ENCODE results near the gene SFMBT1. TPM values are rescaled to one million over a fixed set of nuclear protein-coding genes. Genes with fewer than 3 reads are reported as not detected.

The SFMBT1 gene
- total and polyA plus RNA-seq, 11 donors: 3.4 to 18.8 (median 14.3) TPM

DNA sequence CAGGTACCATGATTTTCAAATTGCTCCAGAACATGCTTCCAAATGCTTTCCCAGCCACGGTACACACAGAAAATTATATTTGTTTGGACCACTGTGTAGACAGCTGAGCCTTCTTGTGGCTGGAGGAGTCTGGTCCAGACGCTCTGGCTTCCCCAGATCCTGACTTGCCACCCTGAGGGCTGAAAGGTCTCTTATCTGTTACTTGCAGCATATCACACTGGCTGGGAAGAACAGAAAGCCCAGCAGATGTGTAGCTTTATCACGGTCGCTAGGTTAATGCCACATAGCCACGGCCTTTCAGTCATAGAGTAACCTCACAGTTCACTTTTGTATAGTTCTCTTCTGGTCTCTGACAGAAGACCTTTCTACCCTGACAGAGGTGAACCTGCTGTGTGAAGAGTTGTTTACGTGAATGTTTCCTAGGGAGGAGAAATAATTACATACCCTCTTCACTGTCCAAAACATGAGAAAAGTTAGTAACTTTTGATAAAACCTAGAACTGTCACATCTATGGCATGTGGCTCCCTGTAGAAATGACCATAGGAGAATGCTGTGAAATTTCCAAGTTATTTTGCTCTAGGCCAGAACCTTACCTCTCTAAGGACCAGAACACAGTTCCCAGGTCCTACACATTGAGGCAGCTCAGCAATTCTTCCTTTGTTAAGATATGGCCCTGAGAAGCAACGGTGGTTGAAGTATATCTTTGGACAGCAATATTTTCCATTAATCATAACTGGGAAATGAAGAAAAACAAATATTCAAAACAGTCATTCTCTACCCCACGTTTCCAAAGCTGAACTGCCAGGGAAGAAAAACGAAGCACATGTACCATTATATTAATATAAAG lies 132.8 kb downstream of the SFMBT1 start:
- 65 to 73% (median 70%) methylated on average over 9 of the region's 9 CpGs for WGBS, 4 donors
- H3K4me1 ChIP-seq: peaks cover 0 to 9% (median 0%) of the 10 kb centered on the region in 12 donors
- H3K9me3 ChIP-seq: no peaks in the 10 kb centered on the region
- H3K36me3 ChIP-seq: peaks cover 0 to 89% (median 45%) of the 10 kb centered on the region in 9 donors
- ATAC-seq: no peak
- TF ChIP-seq, protein P1, sequence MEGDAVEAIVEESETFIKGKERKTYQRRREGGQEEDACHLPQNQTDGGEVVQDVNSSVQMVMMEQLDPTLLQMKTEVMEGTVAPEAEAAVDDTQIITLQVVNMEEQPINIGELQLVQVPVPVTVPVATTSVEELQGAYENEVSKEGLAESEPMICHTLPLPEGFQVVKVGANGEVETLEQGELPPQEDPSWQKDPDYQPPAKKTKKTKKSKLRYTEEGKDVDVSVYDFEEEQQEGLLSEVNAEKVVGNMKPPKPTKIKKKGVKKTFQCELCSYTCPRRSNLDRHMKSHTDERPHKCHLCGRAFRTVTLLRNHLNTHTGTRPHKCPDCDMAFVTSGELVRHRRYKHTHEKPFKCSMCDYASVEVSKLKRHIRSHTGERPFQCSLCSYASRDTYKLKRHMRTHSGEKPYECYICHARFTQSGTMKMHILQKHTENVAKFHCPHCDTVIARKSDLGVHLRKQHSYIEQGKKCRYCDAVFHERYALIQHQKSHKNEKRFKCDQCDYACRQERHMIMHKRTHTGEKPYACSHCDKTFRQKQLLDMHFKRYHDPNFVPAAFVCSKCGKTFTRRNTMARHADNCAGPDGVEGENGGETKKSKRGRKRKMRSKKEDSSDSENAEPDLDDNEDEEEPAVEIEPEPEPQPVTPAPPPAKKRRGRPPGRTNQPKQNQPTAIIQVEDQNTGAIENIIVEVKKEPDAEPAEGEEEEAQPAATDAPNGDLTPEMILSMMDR (IDR thresholded peaks at IDR 0.05): no peak
- TF ChIP-seq POLR2A (IDR thresholded peaks at IDR 0.05): no peak
- intact Hi-C loops (cut with DNase I): loop anchor here in 1 of 10 donors (10.0 kb wide), 1 partner anchor 58 kb away; no protein-coding TSS in a partner anchor
- H3K27me3 ChIP-seq: no peaks in the 10 kb centered on the region
- no peak overlapping the region for H3K27ac ChIP-seq
- no peak for DNase-seq
- H3K4me3 ChIP-seq: no peak overlapping the region

DNA sequence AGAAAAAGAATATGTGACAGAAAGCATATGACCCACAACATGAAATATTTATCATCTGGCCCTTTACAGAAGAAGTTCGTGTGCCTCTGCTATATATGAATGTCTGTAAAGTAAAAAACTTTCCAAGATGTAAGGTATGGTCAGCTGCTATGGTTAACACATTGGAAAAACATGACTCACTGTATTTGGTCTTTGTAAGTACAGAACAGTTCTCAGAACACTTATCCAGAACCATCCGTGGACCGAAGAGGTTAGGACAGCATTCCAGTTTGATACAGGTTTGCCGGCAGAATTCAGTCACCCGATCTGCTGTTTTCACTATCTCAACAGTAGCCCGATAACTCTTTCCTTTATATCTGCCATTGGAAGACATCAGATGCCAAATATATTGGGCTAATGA lies 135.1 kb downstream of the SFMBT1 start:
- peaks cover 0 to 91% (median 54%) of the 10 kb centered on the region in 9 donors for H3K36me3 ChIP-seq
- no peaks in the 10 kb centered on the region for H3K9me3 ChIP-seq
- 84 to 90% (median 87%) methylated on average over 6 of the region's 6 CpGs for WGBS, 4 donors
- intact Hi-C loops (cut with DNase I): loop anchor here in 1 of 10 donors (10.0 kb wide), 1 partner anchor 56 kb away; no protein-coding TSS in a partner anchor
- H3K27me3 ChIP-seq: no peaks in the 10 kb centered on the region
- no peak for ATAC-seq
- TF ChIP-seq POLR2A (IDR thresholded peaks at IDR 0.05): no peak
- TF ChIP-seq, protein P1 (IDR thresholded peaks at IDR 0.05): no peak
- no peak overlapping the region for H3K27ac ChIP-seq
- peaks cover 0 to 9% (median 0%) of the 10 kb centered on the region in 12 donors for H3K4me1 ChIP-seq
- no peak for DNase-seq
- no peak overlapping the region for H3K4me3 ChIP-seq

DNA sequence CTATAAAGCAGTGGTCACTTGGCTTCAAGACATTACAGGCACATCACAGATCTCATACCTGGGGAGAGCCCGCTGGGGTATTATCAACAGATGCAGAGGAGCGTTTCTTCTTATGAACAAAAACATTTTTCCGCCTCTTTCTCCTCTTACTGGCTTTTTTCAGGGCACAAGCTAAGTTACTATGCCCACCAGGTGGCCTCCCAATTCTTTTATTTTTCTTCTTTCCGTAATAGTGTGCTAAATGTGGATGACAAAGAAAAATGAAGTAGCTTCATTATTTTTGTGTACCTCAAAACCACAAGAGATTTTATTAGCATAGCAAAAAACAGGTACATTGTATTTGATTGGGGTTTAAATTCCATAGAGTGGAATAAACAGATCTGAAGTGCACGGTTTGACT lies 138.4 kb downstream of the SFMBT1 start:
- no peak for DNase-seq
- WGBS, 4 donors: 91 to 94% (median 93%) methylated on average over 5 of the region's 5 CpGs
- no peaks in the 10 kb centered on the region for H3K27me3 ChIP-seq
- intact Hi-C loops (cut with DNase I): no loop called here
- H3K27ac ChIP-seq: no peak overlapping the region
- TF ChIP-seq, protein P1 (IDR thresholded peaks at IDR 0.05): no peak
- TF ChIP-seq POLR2A (IDR thresholded peaks at IDR 0.05): no peak
- no peaks in the 10 kb centered on the region for H3K9me3 ChIP-seq
- no peaks in the 10 kb centered on the region for H3K4me1 ChIP-seq
- no peak overlapping the region for H3K4me3 ChIP-seq
- H3K36me3 ChIP-seq: peaks cover 0 to 86% (median 72%) of the 10 kb centered on the region in 9 donors
- ATAC-seq: no peak

DNA sequence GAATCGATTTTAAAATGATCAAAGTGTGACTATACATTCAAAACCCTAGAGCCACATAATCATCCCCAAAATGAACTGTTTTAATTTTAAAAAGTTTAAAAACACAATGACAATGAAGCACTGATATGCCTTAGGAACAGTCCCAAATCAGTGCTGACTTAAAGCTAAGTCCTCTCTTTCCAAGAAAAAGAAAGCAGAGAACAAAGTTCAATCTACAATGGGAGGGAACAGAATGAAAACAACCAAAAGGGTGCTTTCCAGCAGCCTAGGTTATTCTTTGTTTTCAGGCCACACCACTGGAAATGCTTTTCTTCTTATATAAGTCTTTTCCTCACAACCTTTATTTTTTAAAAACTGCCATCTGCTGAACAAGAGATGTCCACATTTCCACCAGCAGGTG lies 141.3 kb downstream of the SFMBT1 start:
- WGBS, 4 donors: 86 to 94% (median 90%) methylated on average over 1 of the region's 1 CpG

More for the DNA sequence above, 141.3 kb downstream of the SFMBT1 start:
- Histone ChIP-seq H3K27ac (no peak overlapping the region), H3K4me3 (no peak overlapping the region), H3K27me3 (no peaks in the 10 kb centered on the region), H3K36me3 (peaks cover 0 to 59% (median 50%) of the 10 kb centered on the region in 9 donors), H3K9me3 (no peaks in the 10 kb centered on the region), H3K4me1 (no peaks in the 10 kb centered on the region)
- no peak for ATAC-seq
- TF ChIP-seq POLR2A (IDR thresholded peaks at IDR 0.05): no peak
- TF ChIP-seq, protein P1 (IDR thresholded peaks at IDR 0.05): no peak
- no peak for DNase-seq
- intact Hi-C loops (cut with DNase I): no loop called here

Measured in heart left ventricle (tissue), 16 donors.